MM.1S (cell line): Measurements from ENCODE around the gene DNASE2B.
"Not testable (repeated sequence)": the region's sequence is repeated elsewhere in the genome, so short reads cannot be mapped to it uniquely, and the experiment has no call there.

Source experiments
- CTCF ChIP-seq: fragments of 300-600 bp; sonication (generic); IDR thresholded peaks from 2 replicates; pipeline ENCODE4 v1.5.1; 2016; ENCODE audit warnings: antibody characterized with exemption, low read length, mixed read lengths
- EZH2 ChIP-seq: fragments of 300-600 bp; sonication (generic); optimal IDR thresholded peaks from 2 replicates; pipeline ENCODE3; 2017; ENCODE audit warnings: low read depth, mild to moderate bottlenecking, antibody characterized with exemption, low read length, mixed read lengths

GRCh38 chr1:84442747-84443646, 44.7 kb downstream of the DNASE2B start:
- TF ChIP-seq CTCF, EZH2: not testable (repeated sequence)
